Brain microvascular endothelial cell (primary cell): ENCODE measurements around the gene DNAJB1.

Experiments
- DNase-seq: peaks from one replicate; pipeline ENCODE4 v3.0.0-alpha.2; 2020
- H3K27ac ChIP-seq: fragments of 250-450 bp; sonication (Bioruptor Pico); 2 replicates; pipeline ENCODE4 v1.5.1; 2020; ENCODE audit warnings: mild to moderate bottlenecking, moderate library complexity
- H3K27me3 ChIP-seq: fragments of 250-450 bp; sonication (Bioruptor Pico); replicated peaks from 2 replicates; pipeline ENCODE4 v1.5.1; 2020; ENCODE audit warnings: mild to moderate bottlenecking
- H3K36me3 ChIP-seq: fragments of 250-450 bp; sonication (Bioruptor Pico); replicated peaks from 2 replicates; pipeline ENCODE4 v1.5.1; 2020; ENCODE audit warnings: mild to moderate bottlenecking
- H3K4me3 ChIP-seq: 2 replicates; pipeline ENCODE4 v1.5.1; 2011; ENCODE audit warnings: low read depth, mild to moderate bottlenecking, control low read depth, low read length, moderate library complexity
- CTCF ChIP-seq: IDR thresholded peaks from 2 replicates; pipeline ENCODE4 v1.5.1; 2011; ENCODE audit warnings: low read depth, mild to moderate bottlenecking, moderate library complexity, low read length, control low read depth, inconsistent platforms; ENCODE audit errors: missing control alignments
- in situ Hi-C: cut with HindIII; loops from 2 replicates; pipeline ENCODE4 v1.10.0; 2017; ENCODE audit warnings: low sequenced_read_pairs, low pct_ligation_motif_present

DNAJB1 gene

GRCh38 chr19:14563989-14564651, 45.9 kb upstream of the DNAJB1 start:
- in situ Hi-C loops, result no loop called here
- H3K4me3 ChIP-seq, result no peak overlapping the region
- H3K27ac ChIP-seq, result no peak overlapping the region
- DNase-seq, result no peak
- H3K27me3 ChIP-seq, result no peaks in the 10 kb centered on the region
- no peak for TF ChIP-seq CTCF
- peaks cover 18% of the 10 kb centered on the region for H3K36me3 ChIP-seq

- H3K4me3 ChIP-seq, result no peak overlapping the region
- H3K27me3 ChIP-seq, result no peaks in the 10 kb centered on the region
- H3K27ac ChIP-seq, result no peak overlapping the region
- no peak for TF ChIP-seq CTCF
- no peak for DNase-seq
- peaks cover 18% of the 10 kb centered on the region for H3K36me3 ChIP-seq
- in situ Hi-C loops, result no loop called here
Observed at GRCh38 chr19:14563590-14563926, 45.4 kb upstream of the DNAJB1 start.

- Histone ChIP-seq H3K36me3 (peaks cover 18% of the 10 kb centered on the region), H3K4me3 (no peak overlapping the region), H3K27me3 (no peaks in the 10 kb centered on the region), H3K27ac (no peak overlapping the region)
- in situ Hi-C loops, result no loop called here
- TF ChIP-seq CTCF, result no peak
- no peak for DNase-seq
Observed at GRCh38 chr19:14562660-14563589, 44.7 kb upstream of the DNAJB1 start.

GRCh38 chr19:14561847-14562351, 43.7 kb upstream of the DNAJB1 start:
- no peaks in the 10 kb centered on the region for H3K27me3 ChIP-seq
- no peak for TF ChIP-seq CTCF
- DNase-seq, result peak; percentile 49
- H3K27ac ChIP-seq, result peak overlapping the region; percentile 30
- H3K36me3 ChIP-seq, result peaks cover 18% of the 10 kb centered on the region
- H3K4me3 ChIP-seq, result no peak overlapping the region
- in situ Hi-C loops, result no loop called here

- TF ChIP-seq CTCF, result no peak
- DNase-seq, result no peak
- no peaks in the 10 kb centered on the region for H3K27me3 ChIP-seq
- peaks cover 17% of the 10 kb centered on the region for H3K36me3 ChIP-seq
- no peak overlapping the region for H3K27ac ChIP-seq
- no peak overlapping the region for H3K4me3 ChIP-seq
- in situ Hi-C loops, result no loop called here
Observed at GRCh38 chr19:14561249-14561648, 43.1 kb upstream of the DNAJB1 start.
